Upper lobe of right lung (tissue), 1 donor: ENCODE results near the gene DTWD2. TPM values are rescaled to one million over a fixed set of nuclear protein-coding genes. Genes with fewer than 3 reads are reported as not detected.
A peak's percentile ranks its signal among the peaks of the same experiment; 100 is the strongest.
"Not testable (repeated sequence)": the region's sequence is repeated elsewhere in the genome, so short reads cannot be mapped to it uniquely, and the experiment has no call there.

Source experiments
- ATAC-seq: fragments of 200-7000 bp; cut with Tn5 transposase; one replicate; pipeline ENCODE4 v1.9.1; 2020; ENCODE audit warnings: mild to moderate bottlenecking, moderate library complexity
- DNase-seq: peaks from one replicate; pipeline ENCODE4 v3.0.0-alpha.2; 2020
- H3K27ac ChIP-seq: fragments of 200-600 bp; one replicate; pipeline ENCODE4 v1.8.0; 2022
- H3K27me3 ChIP-seq: fragments of 200-600 bp; one replicate; pipeline ENCODE4 v1.8.0; 2022; ENCODE audit warnings: mild to moderate bottlenecking
- H3K36me3 ChIP-seq: fragments of 200-600 bp; one replicate; pipeline ENCODE4 v1.8.0; 2022
- H3K4me1 ChIP-seq: fragments of 200-600 bp; one replicate; pipeline ENCODE4 v1.8.0; 2022
- H3K4me3 ChIP-seq: fragments of 200-600 bp; one replicate; pipeline ENCODE4 v1.8.0; 2022; ENCODE audit warnings: mild to moderate bottlenecking
- H3K9me3 ChIP-seq: fragments of 200-600 bp; one replicate; pipeline ENCODE4 v1.8.0; 2022
- intact Hi-C: fragments of 100-400 bp; cut with DNase I; formaldehyde crosslinking; loops from one replicate; pipeline ENCODE4 v1.11.0; 2022
- total RNA-seq: library from RNA; stranded (reverse); fragmentation: NEBNext Ultra II Directional; extraction: Animal tissue kit (Norgen Biotek cat#: 25700); gene quantifications from one replicate; pipeline ENCODE4 v1.2.1, GENCODE V29; 2021
- TF ChIP-seq, protein P1 (sequence below): fragments of 200-600 bp; IDR thresholded peaks from one replicate; pipeline ENCODE4 v1.8.0; 2022; ENCODE audit warnings: antibody characterized with exemption
- donor health status: DM: no; HTN: yes; CAD: no; lungs with severe emphysema.

DTWD2 gene
- total RNA-seq, 1 donor from 2014 or later, result 8.5 TPM

DNA sequence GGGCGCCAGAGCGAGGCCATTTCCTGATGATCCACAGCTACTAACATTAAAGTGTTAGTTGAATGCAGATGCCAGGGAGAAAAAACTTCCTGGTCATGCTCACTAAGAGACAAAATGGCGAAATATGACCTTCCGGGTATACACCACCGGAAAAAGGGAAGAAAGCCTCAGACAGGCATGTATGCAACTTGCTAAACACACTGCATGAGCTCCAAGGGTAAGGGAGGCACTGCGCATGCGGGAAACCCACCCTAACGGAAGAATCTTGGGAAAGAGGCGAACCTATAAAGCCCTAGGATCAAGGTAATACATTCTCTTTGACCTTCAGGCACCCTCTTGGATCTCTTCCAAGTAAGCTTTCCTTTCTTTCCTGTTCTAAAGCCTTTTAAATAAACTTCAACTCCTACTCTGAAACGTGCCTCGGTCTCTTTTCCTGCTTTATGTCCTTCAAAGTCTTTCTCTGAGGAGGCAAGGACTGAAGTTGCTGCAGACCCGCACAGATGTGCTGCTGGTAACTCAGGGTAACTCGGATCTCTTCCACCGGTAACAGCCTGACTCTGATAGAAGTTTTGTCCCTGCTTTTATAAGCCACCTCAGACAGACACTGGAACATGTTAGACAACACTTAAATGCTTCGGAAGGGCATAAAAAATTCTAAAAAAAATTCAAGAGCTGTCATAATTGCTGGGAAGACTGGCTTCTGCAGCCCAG lies 64.9 kb downstream of the DTWD2 start:
- Histone ChIP-seq H3K9me3 (no peaks in the 10 kb centered on the region), H3K27me3 (no peaks in the 10 kb centered on the region), H3K4me3 (no peak overlapping the region), H3K36me3 (no peaks in the 10 kb centered on the region), H3K4me1 (no peaks in the 10 kb centered on the region), H3K27ac (peak overlapping the region; percentile 8)
- intact Hi-C loops, result no loop called here
- no peak for DNase-seq
- ATAC-seq, result no peak
- TF ChIP-seq, protein P1, sequence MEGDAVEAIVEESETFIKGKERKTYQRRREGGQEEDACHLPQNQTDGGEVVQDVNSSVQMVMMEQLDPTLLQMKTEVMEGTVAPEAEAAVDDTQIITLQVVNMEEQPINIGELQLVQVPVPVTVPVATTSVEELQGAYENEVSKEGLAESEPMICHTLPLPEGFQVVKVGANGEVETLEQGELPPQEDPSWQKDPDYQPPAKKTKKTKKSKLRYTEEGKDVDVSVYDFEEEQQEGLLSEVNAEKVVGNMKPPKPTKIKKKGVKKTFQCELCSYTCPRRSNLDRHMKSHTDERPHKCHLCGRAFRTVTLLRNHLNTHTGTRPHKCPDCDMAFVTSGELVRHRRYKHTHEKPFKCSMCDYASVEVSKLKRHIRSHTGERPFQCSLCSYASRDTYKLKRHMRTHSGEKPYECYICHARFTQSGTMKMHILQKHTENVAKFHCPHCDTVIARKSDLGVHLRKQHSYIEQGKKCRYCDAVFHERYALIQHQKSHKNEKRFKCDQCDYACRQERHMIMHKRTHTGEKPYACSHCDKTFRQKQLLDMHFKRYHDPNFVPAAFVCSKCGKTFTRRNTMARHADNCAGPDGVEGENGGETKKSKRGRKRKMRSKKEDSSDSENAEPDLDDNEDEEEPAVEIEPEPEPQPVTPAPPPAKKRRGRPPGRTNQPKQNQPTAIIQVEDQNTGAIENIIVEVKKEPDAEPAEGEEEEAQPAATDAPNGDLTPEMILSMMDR, result no peak

DNA sequence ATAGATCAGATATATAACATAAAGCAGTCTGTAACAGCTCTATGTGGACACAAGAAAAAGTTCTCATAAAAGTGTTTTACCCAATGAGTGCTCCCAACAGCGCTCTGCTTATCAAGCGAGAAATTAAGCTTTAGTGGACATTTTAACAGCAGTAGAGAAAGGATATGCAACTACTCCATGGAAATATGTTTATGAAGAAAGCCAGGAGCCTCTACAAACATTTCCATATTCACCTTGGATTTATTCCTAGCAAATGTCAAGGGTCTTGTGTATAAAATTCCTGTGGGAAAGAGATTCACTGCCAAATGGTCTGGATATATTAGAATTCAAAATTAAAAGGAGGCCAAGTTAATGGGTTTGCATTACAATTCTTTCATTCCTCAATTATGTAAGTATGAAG lies 66.5 kb downstream of the DTWD2 start:
- DNase-seq (no peak), ATAC-seq (no peak)
- Histone ChIP-seq H3K27me3 (no peaks in the 10 kb centered on the region), H3K4me3 (no peak overlapping the region), H3K36me3 (no peaks in the 10 kb centered on the region), H3K4me1 (no peaks in the 10 kb centered on the region), H3K27ac (no peak overlapping the region), H3K9me3 (no peaks in the 10 kb centered on the region)
- intact Hi-C loops, result no loop called here
- TF ChIP-seq, protein P1, result no peak

DNA sequence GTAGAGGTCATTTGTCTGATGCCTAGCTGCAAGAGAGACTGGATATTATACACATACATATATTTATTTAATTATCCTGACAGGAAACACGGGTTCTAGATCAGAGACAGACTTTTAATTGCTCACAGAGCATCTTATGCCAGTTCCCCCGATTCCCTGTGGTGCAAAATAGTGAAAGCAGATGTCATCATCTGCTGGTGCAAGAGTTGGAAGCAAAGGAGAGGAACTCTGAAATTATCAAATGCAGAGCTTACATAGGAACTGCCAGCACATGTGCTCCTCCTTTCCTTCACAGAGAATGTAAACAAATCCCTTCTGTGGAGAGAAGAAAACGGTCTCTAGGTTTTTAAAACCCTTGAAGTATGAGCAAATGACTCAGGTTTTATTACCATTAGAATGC lies 69.3 kb downstream of the DTWD2 start:
- Histone ChIP-seq H3K4me1 (no peaks in the 10 kb centered on the region), H3K27ac (no peak overlapping the region), H3K9me3 (no peaks in the 10 kb centered on the region), H3K27me3 (no peaks in the 10 kb centered on the region), H3K36me3 (no peaks in the 10 kb centered on the region), H3K4me3 (no peak overlapping the region)
- TF ChIP-seq, protein P1, result no peak
- ATAC-seq, result no peak
- no peak for DNase-seq
- intact Hi-C loops, result no loop called here

DNA sequence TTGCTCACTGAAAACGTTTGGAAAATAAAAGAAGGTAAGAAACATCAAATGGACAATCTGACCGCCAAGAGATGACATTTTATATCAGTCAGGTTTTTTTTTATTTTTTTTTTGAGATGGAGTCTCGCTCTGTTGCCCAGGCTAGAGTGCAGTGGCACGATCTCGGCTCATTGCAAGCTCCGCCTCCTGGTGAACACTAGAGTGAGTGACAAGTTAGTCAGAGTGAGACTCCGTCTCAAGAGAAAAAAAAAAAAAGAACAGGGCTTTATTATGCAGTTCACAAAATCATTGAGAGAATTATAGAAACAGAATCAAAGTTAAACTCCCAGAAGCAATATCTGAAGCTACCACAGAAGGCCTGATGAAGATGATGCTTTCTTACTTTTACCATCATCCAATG lies 70.1 kb downstream of the DTWD2 start:
- TF ChIP-seq, protein P1, result no peak
- no peak overlapping the region for H3K27ac ChIP-seq
- no peak overlapping the region for H3K4me3 ChIP-seq
- H3K4me1 ChIP-seq, result no peaks in the 10 kb centered on the region
- DNase-seq, result no peak
- H3K9me3 ChIP-seq, result no peaks in the 10 kb centered on the region
- H3K36me3 ChIP-seq, result no peaks in the 10 kb centered on the region
- H3K27me3 ChIP-seq, result no peaks in the 10 kb centered on the region
- no peak for ATAC-seq
- intact Hi-C loops, result no loop called here

DNA sequence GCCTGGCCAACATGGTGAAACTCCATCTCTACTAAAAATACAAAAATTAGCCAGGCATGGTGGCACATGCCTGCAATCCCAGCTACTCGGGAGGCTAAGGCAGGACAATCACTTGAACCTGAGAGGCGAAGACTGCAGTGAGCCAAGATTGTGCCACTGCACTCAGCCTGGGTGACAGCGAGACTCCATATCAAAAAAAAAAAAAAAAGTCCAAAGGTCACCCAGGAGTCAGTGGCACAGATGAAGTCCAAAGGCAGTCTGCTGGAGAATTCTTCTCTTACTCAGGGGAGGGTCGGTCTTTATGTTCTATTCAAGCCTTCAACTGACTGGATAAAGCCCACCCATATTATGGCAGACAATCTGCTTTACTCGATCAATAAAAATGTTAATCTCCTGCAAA lies 80.8 kb downstream of the DTWD2 start:
- H3K27me3 ChIP-seq, H3K36me3 ChIP-seq, H3K4me1 ChIP-seq, H3K9me3 ChIP-seq, H3K4me3 ChIP-seq, intact Hi-C loops, DNase-seq, H3K27ac ChIP-seq, ATAC-seq: not testable (repeated sequence)

DNA sequence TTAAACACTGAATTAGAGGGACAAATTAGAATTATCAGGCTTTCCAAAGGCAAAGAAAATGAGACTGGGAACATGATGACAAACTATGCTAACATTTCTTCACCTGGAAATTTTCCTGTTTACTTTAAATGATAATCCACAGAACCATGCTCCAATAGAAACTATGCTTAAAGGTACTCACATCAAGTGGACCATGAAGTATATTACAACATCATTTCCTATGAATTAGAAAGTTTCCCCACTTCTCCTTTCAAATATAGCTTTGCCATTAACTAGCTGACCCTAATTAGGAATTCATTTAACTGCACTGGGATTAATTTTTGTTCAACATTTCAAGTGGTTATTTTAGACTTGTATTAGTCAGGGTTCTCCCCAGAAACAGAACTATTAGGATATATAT lies 81.4 kb downstream of the DTWD2 start:
- TF ChIP-seq, protein P1, result no peak
- H3K27me3 ChIP-seq, result no peaks in the 10 kb centered on the region
- H3K4me1 ChIP-seq, result no peaks in the 10 kb centered on the region
- peak; percentile 57 for ATAC-seq
- no peaks in the 10 kb centered on the region for H3K36me3 ChIP-seq
- no peaks in the 10 kb centered on the region for H3K9me3 ChIP-seq
- H3K4me3 ChIP-seq, result no peak overlapping the region
- H3K27ac ChIP-seq, result no peak overlapping the region
- intact Hi-C loops, result no loop called here
- no peak for DNase-seq
